ENCODE measurements around the gene PTCH1.

PTCH1 gene

GRCh38 chr9:95503369-95503768 is 13.4 kb downstream of the PTCH1 start:
- no peak for DNase-seq (ENCODE audit: low read depth, low spot score)
- no peak overlapping the region for H3K4me3 ChIP-seq (ENCODE audit: low read length)

GRCh38 chr9:95502248-95502647 is 14.5 kb downstream of the PTCH1 start:
- no peak for DNase-seq (ENCODE audit: low read depth, low spot score)

GRCh38 chr9:95499847-95500246 is 16.9 kb downstream of the PTCH1 start:
- no peak overlapping the region for H3K4me3 ChIP-seq (ENCODE audit: low read length)
- no peak for DNase-seq (ENCODE audit: low read depth, low spot score)

More at GRCh38 chr9:95502248-95502647, 14.5 kb downstream of the PTCH1 start:
- no peak overlapping the region for H3K4me3 ChIP-seq (ENCODE audit: low read length)

- no peak overlapping the region for H3K4me3 ChIP-seq (ENCODE audit: low read length)
- no peak for DNase-seq (ENCODE audit: low read depth, low spot score)
These were observed 17.6 kb downstream of the PTCH1 start for GRCh38 chr9:95499046-95499676.

GRCh38 chr9:95498641-95499040 is 18.1 kb downstream of the PTCH1 start:
- no peak overlapping the region for H3K4me3 ChIP-seq (ENCODE audit: low read length)
- no peak for DNase-seq (ENCODE audit: low read depth, low spot score)

- H3K4me3 ChIP-seq (ENCODE audit: low read length), result no peak overlapping the region
- no peak for DNase-seq (ENCODE audit: low read depth, low spot score)
These were observed 19.0 kb downstream of the PTCH1 start for GRCh38 chr9:95497772-95498171.

GRCh38 chr9:95496687-95497086 is 20.1 kb downstream of the PTCH1 start:
- no peak for DNase-seq (ENCODE audit: low read depth, low spot score)
- H3K4me3 ChIP-seq (ENCODE audit: low read length), result no peak overlapping the region

- DNase-seq (ENCODE audit: low read depth, low spot score), result no peak
- no peak overlapping the region for H3K4me3 ChIP-seq (ENCODE audit: low read length)
These were observed 20.8 kb downstream of the PTCH1 start for GRCh38 chr9:95495961-95496360.

GRCh38 chr9:95495529-95495928 is 21.2 kb downstream of the PTCH1 start:
- H3K4me3 ChIP-seq (ENCODE audit: low read length), result no peak overlapping the region; the same call in 1 of the 2 replicates

GRCh38 chr9:95494416-95495371 is 22.1 kb downstream of the PTCH1 start:
- DNase-seq (ENCODE audit: low read depth, low spot score), result peak; percentile 98
- H3K4me3 ChIP-seq (ENCODE audit: low read length), result peak overlapping the region; percentile 68

More at GRCh38 chr9:95495529-95495928, 21.2 kb downstream of the PTCH1 start:
- DNase-seq (ENCODE audit: low read depth, low spot score), result no peak

GRCh38 chr9:95494022-95494415 is 22.8 kb downstream of the PTCH1 start:
- DNase-seq (ENCODE audit: low read depth, low spot score), result peak; percentile 83
- peak overlapping the region; percentile 68 for H3K4me3 ChIP-seq (ENCODE audit: low read length)

GRCh38 chr9:95493402-95493801 is 23.4 kb downstream of the PTCH1 start:
- H3K4me3 ChIP-seq (ENCODE audit: low read length), result peak overlapping the region; percentile 68

GRCh38 chr9:95491543-95492320 is 25.0 kb downstream of the PTCH1 start:
- DNase-seq (ENCODE audit: low read depth, low spot score), result no peak
- H3K4me3 ChIP-seq (ENCODE audit: low read length), result no peak overlapping the region

More at GRCh38 chr9:95493402-95493801, 23.4 kb downstream of the PTCH1 start:
- DNase-seq (ENCODE audit: low read depth, low spot score), result no peak

GRCh38 chr9:95488954-95489353 is 27.8 kb downstream of the PTCH1 start:
- H3K4me3 ChIP-seq (ENCODE audit: low read length), result no peak overlapping the region
- DNase-seq (ENCODE audit: low read depth, low spot score), result no peak

GRCh38 chr9:95486318-95486717 is 30.5 kb downstream of the PTCH1 start:
- no peak overlapping the region for H3K4me3 ChIP-seq (ENCODE audit: low read length)
- DNase-seq (ENCODE audit: low read depth, low spot score), result no peak

GRCh38 chr9:95484225-95484624 is 32.5 kb downstream of the PTCH1 start:
- no peak overlapping the region for H3K4me3 ChIP-seq (ENCODE audit: low read length)
- DNase-seq (ENCODE audit: low read depth, low spot score), result no peak

- H3K4me3 ChIP-seq (ENCODE audit: low read length), result no peak overlapping the region
- DNase-seq (ENCODE audit: low read depth, low spot score), result no peak
These were observed 33.3 kb downstream of the PTCH1 start for GRCh38 chr9:95483431-95483830.

GRCh38 chr9:95482621-95483020 is 34.1 kb downstream of the PTCH1 start:
- no peak for DNase-seq (ENCODE audit: low read depth, low spot score)
- H3K4me3 ChIP-seq (ENCODE audit: low read length), result no peak overlapping the region

- peak; percentile 28 for DNase-seq (ENCODE audit: low read depth, low spot score)
- no peak overlapping the region for H3K4me3 ChIP-seq (ENCODE audit: low read length)
These were observed 35.8 kb downstream of the PTCH1 start for GRCh38 chr9:95481000-95481399.

GRCh38 chr9:95480346-95480745 is 36.4 kb downstream of the PTCH1 start:
- no peak overlapping the region for H3K4me3 ChIP-seq (ENCODE audit: low read length)
- DNase-seq (ENCODE audit: low read depth, low spot score), result no peak

All from Jurkat, Clone E6-1 (cell line).